ENCODE results near the gene ENPP6.

Gene ENPP6

DNA sequence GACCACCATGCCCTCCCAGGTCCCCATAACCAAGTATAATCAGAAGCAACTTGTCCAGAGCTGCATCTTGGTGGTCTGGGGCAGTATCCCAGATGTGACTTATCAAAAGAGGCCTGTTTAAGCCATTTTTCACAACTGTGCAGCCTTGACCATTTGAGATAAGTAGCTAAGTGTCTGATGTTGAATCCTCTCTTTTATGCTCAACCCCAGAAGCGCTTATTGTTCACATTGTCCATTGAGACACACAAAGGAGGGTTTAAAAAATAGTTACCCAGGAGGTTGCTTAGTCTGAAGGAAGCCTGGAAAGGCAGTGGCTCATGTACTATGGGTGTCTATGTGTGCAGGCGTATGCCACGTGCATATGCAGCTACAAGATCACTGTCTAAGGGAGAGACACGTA lies 27.0 kb downstream of the ENPP6 start:
- no peak for DNase-seq (ENCODE audit: low spot score)

DNA sequence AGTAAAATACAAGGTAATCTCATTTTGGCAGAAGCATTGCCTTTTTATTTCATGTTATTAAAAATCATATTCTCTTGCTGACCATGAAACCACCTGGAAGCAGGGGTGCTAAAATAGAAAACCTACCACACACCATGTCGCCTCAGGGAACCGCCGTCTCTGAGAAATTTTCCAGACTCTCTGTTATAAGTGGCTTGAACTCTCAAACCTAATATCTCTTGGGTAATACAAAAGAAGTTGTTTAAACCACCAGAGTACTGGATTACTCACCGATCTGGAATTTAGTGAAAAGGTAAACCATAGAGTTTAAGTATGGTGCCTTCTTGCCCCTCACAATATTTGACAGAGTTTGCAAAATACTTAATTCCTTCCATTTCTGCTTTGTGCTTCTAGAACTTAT lies 27.7 kb downstream of the ENPP6 start:
- no peak for DNase-seq (ENCODE audit: low spot score)

DNA sequence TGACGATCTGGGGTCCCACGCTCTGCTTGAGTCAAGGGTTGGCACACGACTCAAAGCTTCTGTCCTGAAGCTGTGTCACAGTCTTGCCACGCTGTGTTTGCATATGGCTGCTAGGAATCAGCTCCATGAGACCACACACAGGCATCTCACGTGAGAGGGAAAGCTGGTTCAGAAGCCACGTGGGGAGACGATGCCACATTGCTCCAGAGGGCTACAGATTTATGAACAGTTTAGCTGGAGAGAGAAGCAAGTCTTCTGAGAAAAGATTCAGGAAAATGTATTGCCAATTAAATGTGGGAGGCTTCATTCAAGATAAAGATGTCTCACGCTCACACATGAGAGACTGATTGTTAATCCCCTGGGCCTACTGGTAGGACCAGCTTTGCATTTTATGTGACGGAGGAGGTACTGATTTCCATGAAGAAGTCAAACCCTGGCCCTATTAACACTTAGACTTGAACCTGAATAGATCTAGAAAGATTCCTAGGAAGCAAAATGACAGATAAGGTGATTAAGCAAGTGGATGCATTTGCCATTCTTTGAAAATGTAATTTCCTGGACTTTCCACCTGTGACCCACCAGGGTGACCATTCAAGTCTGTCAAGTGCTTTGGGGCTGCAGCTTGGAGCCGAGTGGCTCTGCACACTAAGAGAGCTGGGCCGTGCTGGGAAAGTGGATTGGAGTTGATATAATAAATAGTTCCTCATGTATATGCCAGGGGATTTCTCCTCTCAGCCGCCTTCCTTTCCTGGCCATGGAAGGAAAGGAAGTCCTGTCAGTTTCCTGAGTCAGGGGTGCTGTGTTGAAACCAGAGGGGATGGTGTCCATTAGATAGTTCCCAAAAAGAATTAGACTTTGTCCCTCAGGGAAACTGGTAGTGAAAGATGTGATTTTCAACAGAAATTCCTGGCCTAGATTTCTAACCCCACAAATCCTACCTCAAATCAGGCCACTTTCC lies 29.0 kb downstream of the ENPP6 start:
- no peak for DNase-seq (ENCODE audit: low spot score)

DNA sequence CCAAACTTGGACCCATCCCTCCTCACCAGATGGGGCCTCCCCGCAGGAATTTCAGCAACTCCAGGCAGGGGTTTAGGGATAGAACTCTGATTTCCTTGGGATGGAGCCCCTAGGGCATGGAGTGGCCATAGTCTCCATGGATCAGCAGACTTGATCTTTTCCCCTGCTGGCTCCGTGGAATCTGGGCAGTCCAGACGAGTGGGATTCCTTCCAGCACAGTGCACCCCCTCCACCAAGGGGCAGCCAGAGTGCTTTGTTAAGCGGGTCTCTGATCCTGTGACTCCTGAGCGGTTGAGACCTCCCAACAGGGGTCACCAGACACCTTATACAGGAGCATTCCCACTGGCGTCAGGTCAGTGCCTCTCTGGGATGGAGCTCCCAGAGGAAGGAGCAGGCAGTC lies 40.4 kb downstream of the ENPP6 start:
- DNase-seq (ENCODE audit: low spot score), result no peak

- DNase-seq (ENCODE audit: low spot score), result no peak
Observed at GRCh38 chr4:184174571-184175488, 42.8 kb downstream of the ENPP6 start.

DNA sequence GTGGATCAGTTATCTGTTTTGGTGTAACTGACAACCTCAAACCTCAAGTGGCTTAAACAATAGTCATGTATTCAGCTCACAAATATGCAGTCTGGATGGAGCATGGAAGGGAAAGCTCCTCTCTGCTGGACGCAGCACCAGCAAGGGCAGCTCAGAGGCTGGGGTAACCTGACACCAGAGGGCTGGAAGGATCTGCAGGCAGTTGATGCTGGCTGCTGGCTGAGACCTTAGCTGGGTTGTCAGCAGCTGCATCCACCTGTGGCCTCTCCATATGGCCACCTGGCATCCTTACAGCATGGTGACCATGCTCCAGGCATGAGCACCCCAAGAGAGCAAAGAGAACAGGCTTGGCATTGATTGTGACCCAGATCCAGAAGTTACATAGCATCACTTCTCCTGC lies 46.7 kb downstream of the ENPP6 start:
- no peak for DNase-seq (ENCODE audit: low spot score)

- no peak for DNase-seq (ENCODE audit: low spot score)
Observed at GRCh38 chr4:184169225-184169867, 48.3 kb downstream of the ENPP6 start.

GRCh38 chr4:184168406-184169019 lies 49.2 kb downstream of the ENPP6 start:
- DNase-seq (ENCODE audit: low spot score), result peak; percentile 43

GRCh38 chr4:184167576-184167975 lies 50.1 kb downstream of the ENPP6 start:
- DNase-seq (ENCODE audit: low spot score), result no peak

DNA sequence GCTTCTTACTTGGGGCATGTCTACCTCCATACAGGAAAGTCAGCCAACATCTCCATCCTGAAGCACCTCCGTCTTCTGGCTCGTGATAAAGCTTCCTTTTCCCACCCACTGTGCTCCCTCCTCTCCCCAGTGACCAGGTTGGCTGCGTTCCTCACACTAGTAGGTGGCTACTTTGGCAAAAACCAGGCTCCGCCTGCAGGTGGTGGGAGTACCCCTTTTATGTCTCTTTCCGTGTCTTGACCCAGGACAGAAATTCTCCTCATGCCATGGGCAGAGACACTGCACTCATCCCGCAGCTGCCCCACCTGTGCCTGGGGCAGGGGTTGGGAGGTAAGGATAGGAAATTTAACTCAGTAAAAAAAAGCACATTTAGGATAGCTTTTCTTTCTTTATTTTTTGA lies 50.9 kb downstream of the ENPP6 start:
- DNase-seq (ENCODE audit: low spot score), result no peak

- peak; percentile 2 for DNase-seq (ENCODE audit: low spot score)
Observed at GRCh38 chr4:184165291-184165690, 52.4 kb downstream of the ENPP6 start.

DNA sequence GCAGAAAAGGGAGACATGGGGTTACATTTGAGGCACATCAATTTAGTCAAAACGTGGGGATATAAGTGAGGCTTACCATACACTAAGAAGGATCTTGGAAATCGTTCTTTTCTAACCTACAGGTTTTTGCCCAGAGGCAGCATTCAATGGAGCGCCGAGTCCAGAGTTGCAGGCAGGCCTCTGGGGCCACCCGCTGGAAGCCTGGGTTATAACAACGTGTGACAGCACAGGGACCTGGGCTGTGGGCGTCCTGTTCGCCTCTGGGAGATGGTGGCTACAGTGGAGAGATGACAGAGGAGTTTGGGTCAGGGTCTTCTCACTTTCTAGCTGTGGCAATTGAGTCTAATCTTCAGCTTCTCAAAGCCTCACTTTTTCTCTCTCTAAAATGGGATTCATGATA lies 53.9 kb downstream of the ENPP6 start:
- peak; percentile 29 for DNase-seq (ENCODE audit: low spot score)

- DNase-seq (ENCODE audit: low spot score), result no peak
Observed at GRCh38 chr4:184162596-184162995, 55.1 kb downstream of the ENPP6 start.

- DNase-seq (ENCODE audit: low spot score), result no peak
Observed at GRCh38 chr4:184157322-184157721, 60.4 kb downstream of the ENPP6 start.

GRCh38 chr4:184156163-184156920 lies 61.3 kb downstream of the ENPP6 start:
- DNase-seq (ENCODE audit: low spot score), result no peak

DNA sequence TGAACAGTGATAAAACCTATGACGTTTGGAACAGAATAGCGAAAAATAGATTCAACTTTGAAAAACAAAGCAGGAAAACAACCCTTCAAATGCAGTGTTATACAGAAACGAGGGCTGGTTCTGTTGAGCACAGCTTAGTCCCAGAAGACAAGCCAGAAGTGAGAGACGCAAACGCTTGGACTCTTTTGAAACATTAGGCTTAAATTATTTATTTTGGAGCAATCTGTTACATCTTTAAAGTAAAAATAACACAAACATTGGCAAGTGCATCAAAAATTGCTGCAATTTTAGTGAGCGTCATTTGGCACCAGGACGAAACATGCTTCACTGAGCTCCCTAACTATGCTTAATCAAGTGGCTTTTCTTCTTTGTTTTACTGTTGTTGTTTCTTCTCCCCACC lies 63.5 kb downstream of the ENPP6 start:
- DNase-seq (ENCODE audit: low spot score), result no peak

DNA sequence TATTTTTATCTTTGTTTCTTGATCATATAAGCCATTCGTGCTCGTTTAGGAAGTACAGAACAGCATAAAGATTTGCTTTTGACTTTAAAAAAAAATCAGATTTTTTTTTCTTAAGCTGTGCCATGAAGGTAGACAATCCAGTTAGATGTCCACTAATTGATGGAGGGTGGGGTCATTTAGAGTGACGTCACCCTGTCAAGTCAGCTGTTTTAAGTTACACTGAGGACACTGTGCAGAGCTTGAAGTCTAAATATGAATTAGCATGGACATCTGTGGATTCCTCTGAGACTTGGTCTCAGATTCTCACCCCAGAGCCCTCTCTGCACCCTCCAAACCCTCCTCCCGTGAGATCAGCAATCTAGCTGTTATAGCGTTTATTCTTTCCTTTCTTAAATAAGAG lies 63.9 kb downstream of the ENPP6 start:
- no peak for DNase-seq (ENCODE audit: low spot score)

DNA sequence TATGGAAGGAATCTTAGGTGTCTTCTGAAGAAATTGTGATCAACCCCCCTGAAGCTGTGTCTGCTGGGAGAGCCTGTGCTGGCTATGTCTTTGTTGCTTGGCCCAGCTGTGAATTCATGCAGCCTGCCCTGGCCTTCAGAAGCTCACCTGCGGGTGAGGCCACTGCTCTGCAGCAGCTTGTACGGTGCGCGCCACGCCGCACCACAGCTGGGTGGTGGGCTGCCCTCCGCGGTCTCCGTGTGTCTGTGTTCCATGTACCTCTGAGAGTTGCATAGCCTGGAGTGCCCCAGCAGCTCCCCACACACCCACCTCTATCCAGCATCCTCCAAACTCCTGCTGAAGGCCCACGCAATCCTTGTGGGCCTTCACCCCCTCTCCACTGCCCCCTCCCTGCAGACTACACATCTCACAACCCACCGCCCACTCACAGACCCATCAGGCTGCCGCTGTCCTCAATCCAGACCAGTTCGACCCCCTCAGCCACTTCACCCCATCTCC lies 65.6 kb downstream of the ENPP6 start:
- DNase-seq (ENCODE audit: low spot score), result no peak

GRCh38 chr4:184150102-184150839 lies 67.4 kb downstream of the ENPP6 start:
- no peak for DNase-seq (ENCODE audit: low spot score)
